WTC11 (cell line): ENCODE measurements around the gene KIF5C.

ENCODE experiments used
- CREB1 ChIP-seq: sonication (generic); formaldehyde crosslinking; IDR thresholded peaks from 2 replicates; pipeline ENCODE4 v1.8.0; 2023; ENCODE audit warnings: mild to moderate bottlenecking, missing genetic modification reagents
- CTCF ChIP-seq: fragments of 200-600 bp; IDR thresholded peaks from 2 replicates; pipeline ENCODE4 v1.8.0; 2022; ENCODE audit warnings: antibody characterized with exemption
- EMX1 ChIP-seq: fragments of 250-450 bp; sonication (Bioruptor Pico); IDR thresholded peaks from 2 replicates; pipeline ENCODE4 v1.8.0; 2021; ENCODE audit warnings: mild to moderate bottlenecking
- GRHL2 ChIP-seq: fragments of 250-450 bp; sonication (Bioruptor Pico); IDR thresholded peaks from 2 replicates; pipeline ENCODE4 v1.8.0; 2022; ENCODE audit warnings: mild to moderate bottlenecking, moderate library complexity; ENCODE audit not compliant: insufficient replicate concordance, severe bottlenecking
- JUN ChIP-seq: sonication (generic); formaldehyde crosslinking; IDR thresholded peaks from 2 replicates; pipeline ENCODE4 v1.8.0; 2023; ENCODE audit warnings: mild to moderate bottlenecking, missing genetic modification reagents
- NFYB ChIP-seq: sonication (generic); formaldehyde crosslinking; conservative IDR thresholded peaks from 2 replicates; pipeline ENCODE4 v1.8.0; 2022; ENCODE audit warnings: low read depth, missing genetic modification reagents
- SP1 ChIP-seq: sonication (generic); formaldehyde crosslinking; conservative IDR thresholded peaks from 2 replicates; pipeline ENCODE4 v1.8.1; 2022; ENCODE audit warnings: missing genetic modification reagents
- TF ChIP-seq, protein P1 (sequence below): sonication (generic); formaldehyde crosslinking; IDR thresholded peaks from 2 replicates; pipeline ENCODE4 v1.8.1; 2022; ENCODE audit warnings: mild to moderate bottlenecking, moderate library complexity, missing genetic modification reagents
- TF ChIP-seq, protein P2 (sequence below): sonication (generic); formaldehyde crosslinking; conservative IDR thresholded peaks from 2 replicates; pipeline ENCODE4 v1.8.1; 2023; ENCODE audit warnings: mild to moderate bottlenecking, low read depth, missing genetic modification reagents, moderate library complexity
- TF ChIP-seq, protein P3 (sequence below): sonication (generic); formaldehyde crosslinking; IDR thresholded peaks from 2 replicates; pipeline ENCODE4 v1.8.0; 2022; ENCODE audit warnings: mild to moderate bottlenecking, missing genetic modification reagents

DNA sequence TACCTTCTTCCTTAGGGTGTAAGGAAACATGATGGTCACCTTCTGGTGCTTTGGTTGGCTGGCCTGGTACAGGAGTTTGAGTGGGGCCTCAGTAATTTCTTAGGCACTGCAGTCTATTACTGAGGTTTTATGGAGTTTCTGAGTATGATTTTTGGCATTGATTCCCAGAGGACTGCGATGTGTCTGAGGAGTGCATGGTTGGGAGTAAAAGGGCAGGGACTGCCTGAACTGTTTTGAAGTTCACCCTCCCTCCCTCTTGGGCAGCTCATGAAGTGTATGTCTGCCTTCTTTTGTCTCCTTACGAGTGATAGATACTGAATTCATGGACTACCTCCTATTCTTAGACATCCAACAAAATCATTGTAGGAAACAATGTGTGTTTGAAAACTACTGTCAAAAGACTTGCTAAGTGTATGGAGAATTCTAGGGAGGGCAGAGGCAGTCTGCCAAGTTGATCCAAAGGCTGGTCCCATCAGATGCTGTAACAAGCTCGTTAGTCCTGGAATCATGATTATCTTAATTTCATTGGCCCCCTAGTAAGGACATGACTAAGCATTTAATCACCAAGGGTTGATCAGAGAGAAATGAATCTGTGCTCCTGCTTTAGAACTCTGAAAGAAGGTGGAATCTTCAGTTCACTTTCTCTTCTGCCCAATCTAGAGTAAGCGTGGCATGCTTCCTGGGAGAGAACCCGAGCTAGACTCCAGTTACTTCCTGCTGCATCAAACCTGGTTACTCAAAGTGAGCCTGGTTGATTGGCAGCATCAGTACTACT, 190.0 kb downstream of the KIF5C start:
- TF ChIP-seq JUN = no peak
- TF ChIP-seq, protein P1, sequence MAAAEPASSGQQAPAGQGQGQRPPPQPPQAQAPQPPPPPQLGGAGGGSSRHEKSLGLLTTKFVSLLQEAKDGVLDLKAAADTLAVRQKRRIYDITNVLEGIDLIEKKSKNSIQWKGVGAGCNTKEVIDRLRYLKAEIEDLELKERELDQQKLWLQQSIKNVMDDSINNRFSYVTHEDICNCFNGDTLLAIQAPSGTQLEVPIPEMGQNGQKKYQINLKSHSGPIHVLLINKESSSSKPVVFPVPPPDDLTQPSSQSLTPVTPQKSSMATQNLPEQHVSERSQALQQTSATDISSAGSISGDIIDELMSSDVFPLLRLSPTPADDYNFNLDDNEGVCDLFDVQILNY (CRISPR knock-in tag) = no peak
- no peak for TF ChIP-seq CTCF
- TF ChIP-seq SP1 (CRISPR knock-in tag) = no peak
- TF ChIP-seq NFYB = no peak
- TF ChIP-seq EMX1 = no peak
- TF ChIP-seq GRHL2 = no peak
- TF ChIP-seq, protein P2, sequence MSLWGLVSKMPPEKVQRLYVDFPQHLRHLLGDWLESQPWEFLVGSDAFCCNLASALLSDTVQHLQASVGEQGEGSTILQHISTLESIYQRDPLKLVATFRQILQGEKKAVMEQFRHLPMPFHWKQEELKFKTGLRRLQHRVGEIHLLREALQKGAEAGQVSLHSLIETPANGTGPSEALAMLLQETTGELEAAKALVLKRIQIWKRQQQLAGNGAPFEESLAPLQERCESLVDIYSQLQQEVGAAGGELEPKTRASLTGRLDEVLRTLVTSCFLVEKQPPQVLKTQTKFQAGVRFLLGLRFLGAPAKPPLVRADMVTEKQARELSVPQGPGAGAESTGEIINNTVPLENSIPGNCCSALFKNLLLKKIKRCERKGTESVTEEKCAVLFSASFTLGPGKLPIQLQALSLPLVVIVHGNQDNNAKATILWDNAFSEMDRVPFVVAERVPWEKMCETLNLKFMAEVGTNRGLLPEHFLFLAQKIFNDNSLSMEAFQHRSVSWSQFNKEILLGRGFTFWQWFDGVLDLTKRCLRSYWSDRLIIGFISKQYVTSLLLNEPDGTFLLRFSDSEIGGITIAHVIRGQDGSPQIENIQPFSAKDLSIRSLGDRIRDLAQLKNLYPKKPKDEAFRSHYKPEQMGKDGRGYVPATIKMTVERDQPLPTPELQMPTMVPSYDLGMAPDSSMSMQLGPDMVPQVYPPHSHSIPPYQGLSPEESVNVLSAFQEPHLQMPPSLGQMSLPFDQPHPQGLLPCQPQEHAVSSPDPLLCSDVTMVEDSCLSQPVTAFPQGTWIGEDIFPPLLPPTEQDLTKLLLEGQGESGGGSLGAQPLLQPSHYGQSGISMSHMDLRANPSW (CRISPR knock-in tag) = no peak
- TF ChIP-seq, protein P3, sequence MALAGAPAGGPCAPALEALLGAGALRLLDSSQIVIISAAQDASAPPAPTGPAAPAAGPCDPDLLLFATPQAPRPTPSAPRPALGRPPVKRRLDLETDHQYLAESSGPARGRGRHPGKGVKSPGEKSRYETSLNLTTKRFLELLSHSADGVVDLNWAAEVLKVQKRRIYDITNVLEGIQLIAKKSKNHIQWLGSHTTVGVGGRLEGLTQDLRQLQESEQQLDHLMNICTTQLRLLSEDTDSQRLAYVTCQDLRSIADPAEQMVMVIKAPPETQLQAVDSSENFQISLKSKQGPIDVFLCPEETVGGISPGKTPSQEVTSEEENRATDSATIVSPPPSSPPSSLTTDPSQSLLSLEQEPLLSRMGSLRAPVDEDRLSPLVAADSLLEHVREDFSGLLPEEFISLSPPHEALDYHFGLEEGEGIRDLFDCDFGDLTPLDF (CRISPR knock-in tag) = no peak
- TF ChIP-seq CREB1 = no peak
